GM12878 (cell line): ENCODE measurements around the gene PPP1R14D. TPM values are rescaled to one million over a fixed set of nuclear protein-coding genes. Genes with fewer than 3 reads are reported as not detected.
A peak's percentile ranks its signal among the peaks of the same experiment; 100 is the strongest.

Experiments
- ASH2L ChIP-seq: fragments of 300-600, 200-600 bp; sonication (generic); IDR thresholded peaks from 2 replicates; pipeline ENCODE4 v1.6.1; 2017; ENCODE audit warnings: low read depth, mild to moderate bottlenecking, borderline replicate concordance
- BCL3 ChIP-seq: IDR thresholded peaks from 2 replicates; pipeline ENCODE4 v1.6.1; 2011; ENCODE audit warnings: borderline replicate concordance, low read depth, mild to moderate bottlenecking, moderate library complexity, low read length; ENCODE audit not compliant: insufficient read depth, poor library complexity, severe bottlenecking
- EGR1 ChIP-seq, 2 experiments: IDR thresholded peaks; 1 replicate in 1 of 2; 2 replicates in 1 of 2; pipeline ENCODE4 v1.6.1; 2011 to 2012; ENCODE audit warnings: low read depth in 2 of 2, low read length in 2 of 2, borderline replicate concordance in 1 of 2, mild to moderate bottlenecking in 1 of 2, moderate library complexity in 1 of 2
- LARP7 ChIP-seq: fragments of 450-650 bp; IDR thresholded peaks from 2 replicates; pipeline ENCODE4 v1.6.1; 2017; ENCODE audit warnings: mild to moderate bottlenecking
- MTA3 ChIP-seq: IDR thresholded peaks from 2 replicates; pipeline ENCODE4 v1.6.1; 2012; ENCODE audit warnings: low read length, inconsistent platforms, borderline replicate concordance
- POLR2AphosphoS2 ChIP-seq: IDR thresholded peaks from 2 replicates; pipeline ENCODE4 v1.6.1; 2011; ENCODE audit warnings: low read depth, mild to moderate bottlenecking, low read length, improper control_type of control experiment, moderate library complexity
- RELB ChIP-seq: fragments of 450-650 bp; IDR thresholded peaks from 2 replicates; pipeline ENCODE4 v1.6.1; 2017; ENCODE audit warnings: low read depth, mild to moderate bottlenecking, moderate library complexity
- YY1 ChIP-seq: IDR thresholded peaks from 2 replicates; pipeline ENCODE4 v1.6.1; 2011; ENCODE audit warnings: low read depth, mild to moderate bottlenecking, low read length
- polyA plus RNA-seq, 11 experiments: library from polyadenylated mRNA; depleted of rRNA in 4 of 11; unstranded in 6 of 11; stranded (reverse) in 5 of 11; fragments of >200 nt; fragmentation: Nextera tagmentation in 4 of 11; fragmentation: Illumina TruSeq in 1 of 11; extraction: Ambion mirVana in 4 of 11; extraction: Trizol in 1 of 11; gene quantifications; 1 replicate in 1 of 11; 2 replicates in 10 of 11; pipeline versions ENCODE4 v1.2.1 to v1.2.3, GENCODE V29; 2011 to 2016; ENCODE audit warnings: inconsistent platforms in 2 of 11, missing spikeins in 2 of 11, low read depth in 1 of 11
- total RNA-seq, 4 experiments: library from RNA; depleted of rRNA in 3 of 4; stranded (reverse); fragments of >200 nt in 3 of 4; fragmentation: Illumina TruSeq in 1 of 4; extraction: Trizol in 1 of 4; gene quantifications; 2 replicates each; pipeline versions ENCODE4 v1.2.1 to v1.2.3, GENCODE V29; 2013 to 2021

PPP1R14D gene
- total and polyA plus RNA-seq, 10 of the 15 experiments (the other 5 are each of a cell fraction or from before 2014, with no cell fraction given): 0.10 TPM; not detected in 9

- TF ChIP-seq EGR1 (IDR thresholded peaks at IDR 0.05; ENCODE audit: borderline replicate concordance in 1 of 2, low read depth in 2 of 2, low read length in 2 of 2) (peak in 1 of 2 experiments; percentile 88; a peak in 2 of 3 replicates), MTA3 (no peak), POLR2AphosphoS2 (peak; percentile 91; the same call in 1 of the 2 replicates), BCL3 (peak; percentile 26), YY1 (0 out of 2 replicates have a peak, but pooled peaks have one; percentile 27), LARP7 (peak; percentile 78; the same call in 1 of the 2 replicates), RELB (peak; percentile 44), ASH2L (no peak)
Measured at GRCh38 chr15:40873694-40874561, 45.4 kb upstream of the PPP1R14D start, which contains the start of gene RHOV (continued).
